Measurements from ENCODE around the gene IL3.

DNA sequence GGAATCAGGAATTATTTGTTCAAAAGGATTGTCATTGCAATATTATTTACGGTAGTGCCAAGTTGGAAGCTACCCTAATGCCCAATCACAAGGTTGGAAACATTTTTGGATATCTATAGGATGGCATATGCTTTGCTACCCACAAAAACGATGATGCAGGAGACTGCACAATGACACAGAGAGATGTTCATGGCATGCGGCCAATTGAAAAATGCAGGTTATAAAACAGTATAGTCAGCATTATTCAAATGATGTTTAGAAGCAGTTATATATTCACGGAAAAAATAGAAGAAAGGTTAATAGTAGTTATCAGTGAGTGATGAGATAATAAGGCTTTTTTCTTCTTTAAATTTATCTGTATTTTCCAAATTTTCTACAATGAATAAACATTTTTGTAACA, 43.1 kb upstream of the IL3 start:
- TF ChIP-seq, protein P1, sequence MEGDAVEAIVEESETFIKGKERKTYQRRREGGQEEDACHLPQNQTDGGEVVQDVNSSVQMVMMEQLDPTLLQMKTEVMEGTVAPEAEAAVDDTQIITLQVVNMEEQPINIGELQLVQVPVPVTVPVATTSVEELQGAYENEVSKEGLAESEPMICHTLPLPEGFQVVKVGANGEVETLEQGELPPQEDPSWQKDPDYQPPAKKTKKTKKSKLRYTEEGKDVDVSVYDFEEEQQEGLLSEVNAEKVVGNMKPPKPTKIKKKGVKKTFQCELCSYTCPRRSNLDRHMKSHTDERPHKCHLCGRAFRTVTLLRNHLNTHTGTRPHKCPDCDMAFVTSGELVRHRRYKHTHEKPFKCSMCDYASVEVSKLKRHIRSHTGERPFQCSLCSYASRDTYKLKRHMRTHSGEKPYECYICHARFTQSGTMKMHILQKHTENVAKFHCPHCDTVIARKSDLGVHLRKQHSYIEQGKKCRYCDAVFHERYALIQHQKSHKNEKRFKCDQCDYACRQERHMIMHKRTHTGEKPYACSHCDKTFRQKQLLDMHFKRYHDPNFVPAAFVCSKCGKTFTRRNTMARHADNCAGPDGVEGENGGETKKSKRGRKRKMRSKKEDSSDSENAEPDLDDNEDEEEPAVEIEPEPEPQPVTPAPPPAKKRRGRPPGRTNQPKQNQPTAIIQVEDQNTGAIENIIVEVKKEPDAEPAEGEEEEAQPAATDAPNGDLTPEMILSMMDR (IDR thresholded peaks at IDR 0.05; ENCODE audit: insufficient read depth, low read length): no peak
- TF ChIP-seq POLR2AphosphoS5 (IDR thresholded peaks at IDR 0.05; ENCODE audit: low read depth) (no peak), GABPA (IDR thresholded peaks at IDR 0.05; ENCODE audit: low read depth) (no peak), SPI1 (IDR thresholded peaks at IDR 0.05; ENCODE audit: borderline replicate concordance, low read depth) (no peak)
- TF ChIP-seq, protein P2, sequence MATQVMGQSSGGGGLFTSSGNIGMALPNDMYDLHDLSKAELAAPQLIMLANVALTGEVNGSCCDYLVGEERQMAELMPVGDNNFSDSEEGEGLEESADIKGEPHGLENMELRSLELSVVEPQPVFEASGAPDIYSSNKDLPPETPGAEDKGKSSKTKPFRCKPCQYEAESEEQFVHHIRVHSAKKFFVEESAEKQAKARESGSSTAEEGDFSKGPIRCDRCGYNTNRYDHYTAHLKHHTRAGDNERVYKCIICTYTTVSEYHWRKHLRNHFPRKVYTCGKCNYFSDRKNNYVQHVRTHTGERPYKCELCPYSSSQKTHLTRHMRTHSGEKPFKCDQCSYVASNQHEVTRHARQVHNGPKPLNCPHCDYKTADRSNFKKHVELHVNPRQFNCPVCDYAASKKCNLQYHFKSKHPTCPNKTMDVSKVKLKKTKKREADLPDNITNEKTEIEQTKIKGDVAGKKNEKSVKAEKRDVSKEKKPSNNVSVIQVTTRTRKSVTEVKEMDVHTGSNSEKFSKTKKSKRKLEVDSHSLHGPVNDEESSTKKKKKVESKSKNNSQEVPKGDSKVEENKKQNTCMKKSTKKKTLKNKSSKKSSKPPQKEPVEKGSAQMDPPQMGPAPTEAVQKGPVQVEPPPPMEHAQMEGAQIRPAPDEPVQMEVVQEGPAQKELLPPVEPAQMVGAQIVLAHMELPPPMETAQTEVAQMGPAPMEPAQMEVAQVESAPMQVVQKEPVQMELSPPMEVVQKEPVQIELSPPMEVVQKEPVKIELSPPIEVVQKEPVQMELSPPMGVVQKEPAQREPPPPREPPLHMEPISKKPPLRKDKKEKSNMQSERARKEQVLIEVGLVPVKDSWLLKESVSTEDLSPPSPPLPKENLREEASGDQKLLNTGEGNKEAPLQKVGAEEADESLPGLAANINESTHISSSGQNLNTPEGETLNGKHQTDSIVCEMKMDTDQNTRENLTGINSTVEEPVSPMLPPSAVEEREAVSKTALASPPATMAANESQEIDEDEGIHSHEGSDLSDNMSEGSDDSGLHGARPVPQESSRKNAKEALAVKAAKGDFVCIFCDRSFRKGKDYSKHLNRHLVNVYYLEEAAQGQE (IDR thresholded peaks at IDR 0.05; ENCODE audit: insufficient replicate concordance, low read depth): no peak
